KMS-11 (cell line): ENCODE results near the gene SERTM2.

ENCODE experiments used
- H2AFZ ChIP-seq: fragments of 200-600 bp; sonication (generic); 2 replicates; pipeline ENCODE4 v1.6.1; 2016; ENCODE audit warnings: antibody characterized with exemption, mixed run types, low read depth
- H3K27ac ChIP-seq: fragments of 200-600 bp; sonication (generic); 2 replicates; pipeline ENCODE4 v1.6.1; 2016; ENCODE audit warnings: mild to moderate bottlenecking, mixed run types
- H3K27me3 ChIP-seq: fragments of 200-600 bp; sonication (generic); 2 replicates; pipeline ENCODE4 v1.6.1; 2017; ENCODE audit warnings: mild to moderate bottlenecking, low read depth, mixed run types, moderate library complexity; ENCODE audit not compliant: insufficient read depth
- H3K36me3 ChIP-seq: fragments of 200-600 bp; sonication (generic); 2 replicates; pipeline ENCODE4 v1.6.1; 2017; ENCODE audit warnings: mild to moderate bottlenecking, mixed run types; ENCODE audit not compliant: insufficient read depth
- H3K4me1 ChIP-seq: fragments of 200-600 bp; sonication (generic); 2 replicates; pipeline ENCODE4 v1.6.1; 2016; ENCODE audit warnings: mild to moderate bottlenecking, low read depth, mixed run types; ENCODE audit not compliant: poor library complexity, severe bottlenecking
- H3K4me2 ChIP-seq: fragments of 200-600 bp; sonication (generic); 2 replicates; pipeline ENCODE4 v1.7.0; 2016; ENCODE audit warnings: mild to moderate bottlenecking, mixed run types
- H3K4me3 ChIP-seq: fragments of 200-600 bp; sonication (generic); IDR thresholded peaks from 2 replicates; pipeline ENCODE4 v1.6.1; 2017; ENCODE audit warnings: low read depth, low read length, mixed read lengths; ENCODE audit not compliant: insufficient read depth
- H3K79me2 ChIP-seq: fragments of 200-600 bp; sonication (generic); 2 replicates; pipeline ENCODE4 v1.6.1; 2016; ENCODE audit warnings: low read depth, mixed run types; ENCODE audit not compliant: insufficient read depth
- H3K9ac ChIP-seq: fragments of 200-600 bp; sonication (generic); 2 replicates; pipeline ENCODE4 v1.6.1; 2016; ENCODE audit warnings: mild to moderate bottlenecking, mixed run types
- H4K20me1 ChIP-seq: fragments of 200-600 bp; sonication (generic); 2 replicates; pipeline ENCODE4 v1.6.1; 2016; ENCODE audit warnings: mild to moderate bottlenecking, mixed run types; ENCODE audit not compliant: insufficient read depth
- TF ChIP-seq, protein P1 (sequence below): fragments of 200-600 bp; sonication (generic); conservative IDR thresholded peaks from 2 replicates; pipeline ENCODE4 v1.6.1; 2017; ENCODE audit warnings: low read depth, mild to moderate bottlenecking, antibody characterized with exemption, low read length, moderate library complexity, mixed read lengths

Gene SERTM2

DNA sequence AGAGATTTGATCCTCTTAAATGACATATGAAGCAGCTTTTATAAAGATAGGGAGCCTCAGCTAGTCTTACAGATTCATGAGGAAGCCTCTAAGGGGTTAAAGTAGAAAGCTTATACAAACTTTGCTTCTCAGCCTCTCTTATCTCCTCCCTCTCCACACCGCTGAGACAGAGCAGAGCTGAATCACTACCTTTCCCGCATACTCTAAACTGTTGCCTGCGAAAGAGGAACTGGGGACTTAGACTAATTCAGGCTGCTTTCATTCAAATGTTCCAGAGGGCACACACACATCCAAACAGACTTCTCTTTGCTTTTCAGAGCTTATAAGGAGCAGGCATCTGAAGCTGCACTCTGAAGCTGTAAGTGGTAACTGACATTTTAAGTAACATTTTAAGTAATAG is at the start of gene SERTM2:
TSS of gene SERTM2 (plus strand) at position 169 of the 400 bp plus-strand sequence. CDS start 7,213 bp downstream, outside the sequence.
- no peaks in the 10 kb centered on the region for H3K36me3 ChIP-seq
- H3K27me3 ChIP-seq, result no peaks in the 10 kb centered on the region
- TF ChIP-seq, protein P1, sequence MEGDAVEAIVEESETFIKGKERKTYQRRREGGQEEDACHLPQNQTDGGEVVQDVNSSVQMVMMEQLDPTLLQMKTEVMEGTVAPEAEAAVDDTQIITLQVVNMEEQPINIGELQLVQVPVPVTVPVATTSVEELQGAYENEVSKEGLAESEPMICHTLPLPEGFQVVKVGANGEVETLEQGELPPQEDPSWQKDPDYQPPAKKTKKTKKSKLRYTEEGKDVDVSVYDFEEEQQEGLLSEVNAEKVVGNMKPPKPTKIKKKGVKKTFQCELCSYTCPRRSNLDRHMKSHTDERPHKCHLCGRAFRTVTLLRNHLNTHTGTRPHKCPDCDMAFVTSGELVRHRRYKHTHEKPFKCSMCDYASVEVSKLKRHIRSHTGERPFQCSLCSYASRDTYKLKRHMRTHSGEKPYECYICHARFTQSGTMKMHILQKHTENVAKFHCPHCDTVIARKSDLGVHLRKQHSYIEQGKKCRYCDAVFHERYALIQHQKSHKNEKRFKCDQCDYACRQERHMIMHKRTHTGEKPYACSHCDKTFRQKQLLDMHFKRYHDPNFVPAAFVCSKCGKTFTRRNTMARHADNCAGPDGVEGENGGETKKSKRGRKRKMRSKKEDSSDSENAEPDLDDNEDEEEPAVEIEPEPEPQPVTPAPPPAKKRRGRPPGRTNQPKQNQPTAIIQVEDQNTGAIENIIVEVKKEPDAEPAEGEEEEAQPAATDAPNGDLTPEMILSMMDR, result no peak
- peak within 1 kb of the TSS; percentile 59 for H3K4me2 ChIP-seq
- no peaks in the 10 kb centered on the region for H3K4me1 ChIP-seq
- peak within 1 kb of the TSS; percentile 24; the same call in 1 of the 2 replicates for H2AFZ ChIP-seq
- H3K9ac ChIP-seq, result no peak within 1 kb of the TSS
- no peaks in the 10 kb centered on the region for H4K20me1 ChIP-seq
- no peaks in the 10 kb centered on the region for H3K79me2 ChIP-seq
- no peak within 1 kb of the TSS for H3K4me3 ChIP-seq
- no peak within 1 kb of the TSS for H3K27ac ChIP-seq

- H3K36me3 ChIP-seq, result no peaks in the 10 kb centered on the region
- H3K27me3 ChIP-seq, result no peaks in the 10 kb centered on the region
- no peaks in the 10 kb centered on the region for H4K20me1 ChIP-seq
- H3K4me1 ChIP-seq, result no peaks in the 10 kb centered on the region
- no peak overlapping the region for H3K9ac ChIP-seq
- H3K27ac ChIP-seq, result no peak overlapping the region
- no peak overlapping the region for H3K4me3 ChIP-seq
- no peak overlapping the region for H2AFZ ChIP-seq
- TF ChIP-seq, protein P1, result no peak
- H3K79me2 ChIP-seq, result no peaks in the 10 kb centered on the region
- H3K4me2 ChIP-seq, result no peak overlapping the region
These were observed 45.8 kb upstream of the SERTM2 start for GRCh38 chrX:111465669-111466068.

GRCh38 chrX:111467896-111468295 is 43.5 kb upstream of the SERTM2 start:
- Histone ChIP-seq H3K9ac (no peak overlapping the region), H3K79me2 (no peaks in the 10 kb centered on the region), H2AFZ (no peak overlapping the region), H3K27me3 (no peaks in the 10 kb centered on the region), H4K20me1 (no peaks in the 10 kb centered on the region), H3K36me3 (no peaks in the 10 kb centered on the region), H3K4me2 (no peak overlapping the region), H3K4me3 (no peak overlapping the region), H3K4me1 (no peaks in the 10 kb centered on the region), H3K27ac (no peak overlapping the region)
- TF ChIP-seq, protein P1, result no peak

GRCh38 chrX:111470681-111471403 is 40.6 kb upstream of the SERTM2 start:
- H4K20me1 ChIP-seq, result no peaks in the 10 kb centered on the region

More at GRCh38 chrX:111470681-111471403, 40.6 kb upstream of the SERTM2 start:
- Histone ChIP-seq H3K4me3 (no peak overlapping the region), H3K4me2 (no peak overlapping the region), H2AFZ (no peak overlapping the region), H3K27ac (no peak overlapping the region), H3K9ac (no peak overlapping the region), H3K79me2 (no peaks in the 10 kb centered on the region), H3K36me3 (no peaks in the 10 kb centered on the region), H3K27me3 (no peaks in the 10 kb centered on the region), H3K4me1 (no peaks in the 10 kb centered on the region)
- TF ChIP-seq, protein P1, result no peak
